GM21786 (cell line): ENCODE results near the gene SLC7A6OS.

ENCODE experiments used
- ATAC-seq: cut with Tn5 transposase; IDR thresholded peaks from one replicate; pipeline ENCODE4 v1.9.1; 2021; ENCODE audit not compliant: unreplicated experiment

The SLC7A6OS gene

DNA sequence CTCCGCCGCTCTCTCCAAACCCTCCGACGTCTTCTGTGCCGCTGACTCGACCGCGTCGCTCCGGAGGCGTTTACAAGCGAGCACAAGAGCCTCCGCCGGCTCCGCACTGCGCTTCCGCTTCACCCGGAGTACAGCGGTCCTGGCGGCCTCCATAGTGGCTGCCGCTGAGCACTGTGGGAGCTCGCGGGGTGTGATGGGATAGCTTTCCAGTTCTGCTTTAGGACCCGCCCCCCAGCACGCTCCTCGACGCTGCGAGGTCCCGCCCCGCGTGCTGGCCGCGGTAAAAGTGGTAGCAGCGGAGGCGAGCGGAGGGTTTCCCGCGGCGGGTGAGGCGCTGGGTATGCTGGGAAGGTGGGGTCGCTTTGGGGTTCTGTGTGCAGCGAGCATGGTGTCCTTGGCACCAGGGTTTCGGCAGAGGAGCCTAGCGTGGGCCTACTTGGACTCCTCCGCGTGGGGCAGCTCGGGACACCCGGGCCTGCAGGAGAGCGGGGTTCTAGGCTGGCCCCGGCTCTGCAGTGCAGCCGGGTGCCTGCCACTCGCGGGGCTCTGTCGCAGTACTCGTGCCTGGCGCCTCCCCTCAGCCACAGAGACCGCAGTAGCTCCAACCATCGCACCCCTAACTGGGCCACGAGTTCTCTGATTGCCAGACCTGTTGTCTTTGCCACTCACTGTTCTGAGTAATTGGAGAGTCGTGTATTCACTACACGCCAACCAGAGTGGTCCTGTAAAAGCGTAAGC lies at the start of gene SLC7A6OS, which contains the start of gene PRMT7:
TSS of gene SLC7A6OS (minus strand) at position 173 of the 738 bp plus-strand sequence. CDS start at position 153, 20 bp downstream.
TSS of gene PRMT7 (plus strand) at position 246 of the 738 bp plus-strand sequence. CDS start 4,961 bp downstream, outside the sequence.
- peak; percentile 95 for ATAC-seq

DNA sequence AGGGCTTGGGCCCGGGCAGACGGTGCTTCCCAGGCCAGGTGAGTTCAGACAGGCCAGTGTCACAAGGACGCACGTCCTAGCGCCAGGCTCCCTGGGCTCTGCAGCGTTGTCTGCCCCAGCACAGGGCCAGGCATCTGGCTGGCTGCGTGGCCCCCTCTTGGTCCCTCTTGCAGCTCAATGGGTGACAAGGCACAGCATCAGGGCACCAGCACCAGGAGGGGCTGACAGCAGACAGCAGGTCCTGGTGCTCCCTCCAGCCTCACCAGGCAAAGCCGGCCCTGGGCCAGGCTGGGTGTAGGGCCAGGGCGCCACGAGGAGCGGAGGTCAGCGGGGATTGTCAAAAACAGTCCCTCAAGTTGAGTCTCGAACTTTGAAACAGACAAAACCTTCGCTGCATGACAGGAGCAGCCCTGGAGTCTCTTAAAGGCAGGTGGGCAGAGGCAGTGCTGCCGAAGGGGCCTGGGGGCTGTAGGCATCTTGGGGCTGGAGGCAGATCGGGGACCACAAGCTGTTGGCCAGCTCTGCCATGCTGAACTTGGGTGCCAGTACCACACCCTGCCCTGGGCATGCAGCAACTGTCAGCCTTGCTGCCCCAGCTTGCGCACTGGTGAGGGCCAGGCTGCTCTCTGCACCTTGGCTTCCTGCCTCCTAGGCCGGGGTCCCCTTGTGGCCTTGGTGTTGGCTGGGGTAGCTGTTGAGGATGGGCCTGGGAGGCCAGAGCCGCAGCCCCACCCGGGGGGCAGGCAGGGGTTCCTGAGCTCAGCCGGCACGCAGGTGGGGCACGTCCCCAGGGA lies 48.8 kb upstream of the SLC7A6OS start:
- ATAC-seq, result no peak

DNA sequence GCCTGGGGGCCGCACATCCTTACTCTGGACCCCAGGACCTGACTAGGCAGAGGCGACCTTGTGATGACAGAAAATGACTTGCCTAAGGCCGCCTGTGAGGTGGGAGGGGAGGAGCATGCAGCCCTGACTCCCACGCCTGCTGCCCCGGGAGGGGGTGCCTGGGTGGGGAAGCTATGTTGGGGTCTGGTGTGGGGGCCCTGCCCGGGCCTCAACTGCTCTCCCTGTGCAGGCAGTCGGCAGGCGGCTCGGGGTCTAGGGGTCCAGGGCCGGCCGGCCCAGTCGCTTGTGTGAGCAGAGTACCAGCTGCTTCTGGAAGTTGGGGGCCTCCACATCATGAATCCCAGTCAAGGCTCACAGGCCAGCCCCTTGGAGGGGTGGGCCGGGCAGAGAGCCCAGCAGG lies 48.2 kb upstream of the SLC7A6OS start:
- no peak for ATAC-seq

DNA sequence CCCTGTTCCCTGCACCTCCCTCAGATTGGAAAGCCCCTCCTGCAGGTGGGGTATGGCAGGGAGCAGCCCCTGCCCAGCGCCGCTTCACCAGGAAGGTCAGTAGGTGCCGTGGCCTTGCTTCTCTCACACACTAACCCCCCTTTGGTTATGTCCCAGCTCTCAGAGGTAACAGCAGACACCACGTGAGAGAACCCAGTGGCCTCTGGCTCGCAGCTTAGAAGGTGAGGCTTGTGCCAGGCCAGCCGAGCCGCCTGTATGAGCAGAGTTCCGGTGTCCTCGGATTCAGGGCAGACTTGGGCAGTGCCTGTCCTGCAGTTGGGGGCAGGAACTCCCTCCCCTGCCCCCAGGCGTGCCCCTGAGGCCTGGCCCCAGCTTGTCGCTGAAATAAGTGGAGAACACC lies 47.2 kb upstream of the SLC7A6OS start:
- no peak for ATAC-seq

DNA sequence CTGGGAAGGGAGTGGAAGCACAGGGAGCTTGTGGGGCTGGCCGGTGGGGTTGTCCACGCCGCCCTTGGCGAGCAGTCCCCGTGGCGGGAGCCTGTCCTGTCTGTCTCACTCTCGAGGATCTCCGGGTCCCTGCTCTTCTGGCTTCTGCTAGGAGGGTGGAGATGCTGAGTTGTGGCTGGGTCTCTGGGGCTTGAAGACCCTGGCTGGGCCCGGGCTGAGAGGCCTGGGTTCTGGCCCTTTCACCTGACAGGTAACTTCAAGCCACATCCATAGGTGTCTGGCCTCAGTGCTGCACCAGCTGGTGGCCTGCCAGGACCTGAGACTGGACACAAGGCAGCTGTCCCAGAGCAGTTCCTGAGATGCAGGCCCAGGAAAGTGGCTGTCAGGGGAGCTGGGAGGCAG lies 46.8 kb upstream of the SLC7A6OS start:
- no peak for ATAC-seq

DNA sequence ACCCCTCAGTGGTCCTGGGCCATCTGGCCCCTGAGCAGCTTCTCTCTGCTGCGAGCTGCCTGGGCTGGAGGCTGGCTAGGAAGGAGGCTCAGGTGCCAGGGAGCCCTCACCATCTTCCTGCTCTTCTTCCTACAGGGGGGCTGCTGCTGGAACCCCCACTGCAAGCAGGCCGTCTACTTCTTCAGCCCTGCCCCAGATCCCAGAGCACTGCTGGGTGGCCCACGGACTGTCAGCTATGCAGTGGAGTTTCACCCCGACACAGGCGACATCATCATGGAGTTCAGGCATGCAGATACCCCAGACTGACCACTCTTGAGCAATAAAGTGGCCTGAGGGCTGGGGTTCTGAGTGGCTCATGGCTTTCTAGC lies 46.2 kb upstream of the SLC7A6OS start:
- no peak for ATAC-seq

DNA sequence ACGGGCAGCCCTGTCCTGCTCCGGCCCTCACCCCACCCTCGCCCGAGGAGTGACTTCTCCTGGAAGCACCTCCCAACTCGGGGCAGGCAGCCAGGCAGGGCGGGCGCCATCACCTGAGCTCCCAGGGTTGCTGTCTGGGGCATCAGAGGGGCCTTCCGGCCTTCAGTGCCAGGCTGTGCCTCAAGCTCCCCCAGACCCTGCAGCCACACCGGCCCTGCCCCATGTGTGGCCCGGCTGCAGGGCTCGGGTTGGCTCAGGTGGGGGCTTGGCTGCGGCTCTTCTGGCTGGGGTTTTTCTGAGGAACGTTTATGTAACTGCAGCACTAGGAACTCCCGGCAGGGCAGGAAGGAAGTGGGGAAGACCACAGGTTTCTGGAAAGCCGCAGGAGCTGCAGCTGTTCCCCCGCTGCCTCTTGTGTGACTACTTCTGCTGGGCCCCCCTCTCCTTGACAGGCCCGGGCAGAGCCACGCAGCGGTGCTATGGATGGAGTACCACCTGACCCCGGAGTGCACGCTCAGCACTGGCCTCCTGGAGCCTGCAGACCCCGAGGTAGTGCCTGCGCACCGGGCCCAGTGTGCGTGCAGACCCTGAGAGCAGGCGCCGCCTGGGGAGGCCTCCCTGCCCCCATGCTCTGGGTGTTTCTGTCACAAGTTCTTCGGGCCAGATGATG lies 45.6 kb upstream of the SLC7A6OS start:
- ATAC-seq, result peak; percentile 80

GRCh38 chr16:68355447-68356248 lies 44.9 kb upstream of the SLC7A6OS start:
- ATAC-seq, result peak; percentile 15

- ATAC-seq, result no peak
These were observed 44.1 kb upstream of the SLC7A6OS start for GRCh38 chr16:68354816-68355215.

DNA sequence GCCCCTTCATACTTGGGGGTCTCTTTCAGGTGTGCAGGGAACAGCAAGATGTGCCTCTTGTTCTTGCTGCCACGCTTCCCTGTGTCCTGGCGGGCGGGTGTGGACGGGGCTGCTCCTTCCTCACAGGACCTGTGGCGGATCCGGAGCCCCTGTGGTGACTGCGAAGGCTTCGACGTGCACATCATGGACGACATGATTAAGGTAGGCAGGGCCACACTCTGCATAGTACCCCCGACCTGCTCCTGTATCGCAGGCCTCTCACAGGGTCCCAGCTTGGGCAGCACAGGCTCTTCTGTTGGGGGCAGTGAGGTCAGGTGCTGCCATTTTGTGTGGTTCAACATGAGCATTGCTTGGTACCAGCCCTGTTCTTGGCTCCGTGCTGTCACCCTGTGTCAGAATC lies 42.6 kb upstream of the SLC7A6OS start:
- no peak for ATAC-seq

DNA sequence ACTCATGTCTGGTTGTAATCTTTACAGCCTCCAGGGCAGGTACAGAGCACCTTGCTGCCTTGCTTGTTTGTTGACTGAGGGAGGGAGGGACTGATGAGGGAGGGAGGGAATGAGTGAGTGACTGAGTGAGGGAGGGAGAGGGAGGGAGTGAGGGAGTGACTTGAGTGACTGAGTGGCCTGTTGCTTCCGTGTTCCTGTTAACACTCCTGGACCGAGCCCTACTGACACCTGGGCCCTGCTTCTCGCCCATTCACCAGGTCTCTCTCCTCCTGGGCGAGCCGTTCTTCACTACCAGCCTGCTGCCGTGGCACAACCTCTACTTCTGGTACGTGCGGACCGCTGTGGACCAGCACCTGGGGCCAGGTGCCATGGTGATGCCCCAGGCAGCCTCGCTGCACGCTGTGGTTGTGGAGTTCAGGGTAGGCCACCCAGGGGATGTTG lies 41.3 kb upstream of the SLC7A6OS start:
- ATAC-seq, result no peak

GRCh38 chr16:68351463-68351862 lies 40.7 kb upstream of the SLC7A6OS start:
- ATAC-seq, result no peak

DNA sequence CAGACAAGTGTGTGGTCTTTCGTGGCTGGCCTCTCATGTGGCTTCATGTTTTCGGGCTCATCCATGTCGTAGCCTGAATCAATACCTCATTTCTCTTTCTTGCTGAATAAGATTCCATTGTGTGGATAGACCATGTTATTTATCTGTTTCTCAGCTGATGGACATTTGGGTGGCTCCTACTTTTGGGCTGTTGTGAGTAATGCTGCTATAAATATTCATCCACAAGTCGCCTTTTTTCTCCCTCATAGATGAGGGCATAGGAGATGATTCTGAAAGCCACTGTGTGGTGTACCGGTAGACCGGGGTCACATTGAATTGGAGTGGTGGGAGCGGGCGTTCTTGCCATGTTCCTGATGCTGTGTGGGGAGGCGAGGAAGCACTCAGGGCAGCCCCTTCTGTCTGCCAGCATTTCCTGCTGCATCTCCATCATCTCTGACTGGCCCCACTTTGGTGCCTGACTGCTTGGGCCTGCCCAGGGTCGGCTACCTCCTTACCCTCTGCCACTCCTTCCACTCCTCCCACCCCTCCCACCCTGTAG lies 40.1 kb upstream of the SLC7A6OS start:
- ATAC-seq, result no peak

DNA sequence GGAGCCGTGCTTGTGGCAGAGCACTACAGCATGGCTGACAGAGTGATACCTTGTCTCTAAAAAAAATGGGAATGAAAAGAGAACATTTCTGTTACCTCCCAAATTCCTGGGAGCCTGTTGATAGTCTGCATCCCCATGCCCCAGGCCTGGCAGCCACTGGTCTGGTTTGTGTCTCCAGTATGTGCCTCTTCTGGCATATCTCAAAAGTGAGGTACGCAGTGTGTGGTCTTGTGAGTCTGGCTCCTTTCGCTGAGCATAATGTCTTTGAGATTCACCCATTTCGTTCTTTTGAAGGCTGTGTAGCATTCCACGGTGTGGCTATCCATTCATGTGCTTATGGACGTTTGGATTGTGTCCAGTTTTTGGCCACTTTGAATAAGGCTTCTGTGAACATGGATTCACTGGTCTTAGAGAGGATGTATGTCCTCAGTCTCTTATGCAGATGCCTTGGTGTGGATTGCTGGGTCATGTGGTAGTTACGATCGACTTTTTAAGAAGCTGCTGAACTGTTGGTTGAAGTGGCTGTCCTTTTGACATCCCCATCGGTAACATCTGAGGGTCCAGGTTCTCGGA lies 39.2 kb upstream of the SLC7A6OS start:
- ATAC-seq, result no peak

GRCh38 chr16:68348639-68349445 lies 38.1 kb upstream of the SLC7A6OS start:
- no peak for ATAC-seq

GRCh38 chr16:68347605-68348004 lies 36.9 kb upstream of the SLC7A6OS start:
- no peak for ATAC-seq

DNA sequence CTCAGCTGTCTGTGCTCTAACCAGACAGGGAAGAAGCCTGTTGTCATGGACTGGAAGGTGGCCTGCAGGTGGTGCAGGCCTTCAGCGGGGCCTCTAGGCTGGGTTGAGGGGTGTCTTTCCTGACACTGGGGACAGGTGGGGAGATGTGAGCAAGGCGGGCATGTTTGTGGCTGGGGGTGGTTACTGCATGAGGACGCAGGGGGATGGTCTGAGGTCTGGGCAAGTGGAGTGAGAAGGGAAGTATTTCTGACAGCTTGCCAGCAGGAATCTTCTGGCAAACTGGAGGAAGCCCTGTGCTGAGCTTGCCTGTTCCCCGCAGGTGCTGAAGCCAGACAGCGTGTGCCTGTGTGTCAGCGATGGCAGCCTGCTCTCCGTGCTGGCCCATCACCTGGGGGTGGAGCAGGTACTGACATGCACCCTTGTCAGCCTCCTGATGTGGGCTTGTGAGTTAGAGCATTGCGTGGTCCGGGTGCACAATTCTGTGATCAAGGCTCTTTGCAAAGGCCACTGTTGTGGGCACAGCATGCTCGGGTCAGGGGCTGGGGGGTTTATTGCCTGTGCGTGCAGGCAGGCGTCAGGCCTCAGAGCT lies 36.2 kb upstream of the SLC7A6OS start:
- ATAC-seq, result no peak

- no peak for ATAC-seq
These were observed 35.4 kb upstream of the SLC7A6OS start for GRCh38 chr16:68345958-68346635.
